C4-2B (cell line): ENCODE results near the gene KRT37.

Experiments
- ZFX ChIP-seq: fragments of 450-650 bp; IDR thresholded peaks from 2 replicates; pipeline ENCODE4 v1.6.1; 2017
- TF ChIP-seq, protein P1 (sequence below): fragments of 450-650 bp; conservative IDR thresholded peaks from 2 replicates; pipeline ENCODE4 v1.5.1; 2017; ENCODE audit warnings: mild to moderate bottlenecking

DNA sequence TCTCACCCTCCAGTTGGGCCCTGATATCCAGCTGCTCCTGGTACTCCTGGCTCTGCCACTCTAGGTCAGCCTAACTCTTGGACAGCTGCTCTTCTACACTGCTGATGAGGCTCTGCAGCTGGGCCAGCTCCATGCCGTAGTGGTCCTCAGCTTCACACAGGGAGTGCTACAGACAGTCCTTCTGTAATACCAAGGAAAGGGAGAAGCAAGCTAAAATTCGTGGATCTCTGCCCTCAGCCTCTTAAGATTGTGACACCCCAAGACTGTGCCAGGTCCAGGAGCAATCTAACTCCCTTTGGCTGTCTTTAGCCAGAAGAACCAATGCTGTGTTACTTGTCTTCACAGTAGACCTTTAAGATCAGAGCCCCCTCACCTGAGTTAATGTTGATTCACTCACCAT, 24.1 kb upstream of the KRT37 start:
- TF ChIP-seq, protein P1, sequence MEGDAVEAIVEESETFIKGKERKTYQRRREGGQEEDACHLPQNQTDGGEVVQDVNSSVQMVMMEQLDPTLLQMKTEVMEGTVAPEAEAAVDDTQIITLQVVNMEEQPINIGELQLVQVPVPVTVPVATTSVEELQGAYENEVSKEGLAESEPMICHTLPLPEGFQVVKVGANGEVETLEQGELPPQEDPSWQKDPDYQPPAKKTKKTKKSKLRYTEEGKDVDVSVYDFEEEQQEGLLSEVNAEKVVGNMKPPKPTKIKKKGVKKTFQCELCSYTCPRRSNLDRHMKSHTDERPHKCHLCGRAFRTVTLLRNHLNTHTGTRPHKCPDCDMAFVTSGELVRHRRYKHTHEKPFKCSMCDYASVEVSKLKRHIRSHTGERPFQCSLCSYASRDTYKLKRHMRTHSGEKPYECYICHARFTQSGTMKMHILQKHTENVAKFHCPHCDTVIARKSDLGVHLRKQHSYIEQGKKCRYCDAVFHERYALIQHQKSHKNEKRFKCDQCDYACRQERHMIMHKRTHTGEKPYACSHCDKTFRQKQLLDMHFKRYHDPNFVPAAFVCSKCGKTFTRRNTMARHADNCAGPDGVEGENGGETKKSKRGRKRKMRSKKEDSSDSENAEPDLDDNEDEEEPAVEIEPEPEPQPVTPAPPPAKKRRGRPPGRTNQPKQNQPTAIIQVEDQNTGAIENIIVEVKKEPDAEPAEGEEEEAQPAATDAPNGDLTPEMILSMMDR, result no peak
- TF ChIP-seq ZFX, result no peak
